ENCODE measurements around the gene PDE6C. TPM values are rescaled to one million over a fixed set of nuclear protein-coding genes. Genes with fewer than 3 reads are reported as not detected.

PDE6C gene
- total RNA-seq, 1 donor: not detected

GRCh38 chr10:93652857-93653256 lies 40.5 kb downstream of the PDE6C start:
- no peak for TF ChIP-seq CTCF (IDR thresholded peaks at IDR 0.05; ENCODE audit: insufficient read depth, low read depth, low read length)
- DNase-seq (ENCODE audit: low read depth): no peak
- H3K4me3 ChIP-seq (ENCODE audit: low read depth, low read length): no peak overlapping the region

- no peak for TF ChIP-seq CTCF (IDR thresholded peaks at IDR 0.05; ENCODE audit: insufficient read depth, low read depth, low read length)
- no peak for DNase-seq (ENCODE audit: low read depth)
- no peak overlapping the region for H3K4me3 ChIP-seq (ENCODE audit: low read depth, low read length)
Measured at GRCh38 chr10:93654201-93654600, 41.9 kb downstream of the PDE6C start.

- no peak for DNase-seq (ENCODE audit: low read depth)
- TF ChIP-seq CTCF (IDR thresholded peaks at IDR 0.05; ENCODE audit: insufficient read depth, low read depth, low read length): no peak
- no peak overlapping the region for H3K4me3 ChIP-seq (ENCODE audit: low read depth, low read length)
Measured at GRCh38 chr10:93656155-93656554, 43.8 kb downstream of the PDE6C start.

GRCh38 chr10:93657757-93658156 lies 45.4 kb downstream of the PDE6C start:
- no peak for DNase-seq (ENCODE audit: low read depth)
- TF ChIP-seq CTCF (IDR thresholded peaks at IDR 0.05; ENCODE audit: insufficient read depth, low read depth, low read length): no peak
- no peak overlapping the region for H3K4me3 ChIP-seq (ENCODE audit: low read depth, low read length)

- DNase-seq (ENCODE audit: low read depth): no peak
- no peak for TF ChIP-seq CTCF (IDR thresholded peaks at IDR 0.05; ENCODE audit: insufficient read depth, low read depth, low read length)
- no peak overlapping the region for H3K4me3 ChIP-seq (ENCODE audit: low read depth, low read length)
Measured at GRCh38 chr10:93666030-93666429, 53.7 kb downstream of the PDE6C start.

- no peak for TF ChIP-seq CTCF (IDR thresholded peaks at IDR 0.05; ENCODE audit: insufficient read depth, low read depth, low read length)
- DNase-seq (ENCODE audit: low read depth): no peak
- H3K4me3 ChIP-seq (ENCODE audit: low read depth, low read length): no peak overlapping the region
Measured at GRCh38 chr10:93667795-93668194, 55.5 kb downstream of the PDE6C start.

GRCh38 chr10:93670372-93670771 lies 58.0 kb downstream of the PDE6C start:
- no peak for TF ChIP-seq CTCF (IDR thresholded peaks at IDR 0.05; ENCODE audit: insufficient read depth, low read depth, low read length)
- no peak for DNase-seq (ENCODE audit: low read depth)
- H3K4me3 ChIP-seq (ENCODE audit: low read depth, low read length): no peak overlapping the region
